IMR-90 (cell line): ENCODE results near the gene DELE1. TPM values are rescaled to one million over a fixed set of nuclear protein-coding genes. Genes with fewer than 3 reads are reported as not detected.

Source experiments
- ATAC-seq: fragments of 200-7000 bp; cut with Tn5 transposase; 2 replicates; pipeline ENCODE4 v1.9.1; 2020; ENCODE audit warnings: low read depth, mild to moderate bottlenecking, moderate library complexity
- BruUV-seq: library from RNA; stranded (reverse); fragments of 400-500 nt; replicated peaks from 2 replicates; lab custom pipeline; 2021; lab: Mats Ljungman, UMichigan
- CTCF ChIA-PET: fragments of 300-600 bp; formaldehyde crosslinking; extraction: SDS; loops from one replicate; lab custom pipeline; 2021; ENCODE audit warnings: antibody characterized with exemption; lab: Yijun Ruan, JAX
- POLR2A ChIA-PET: fragments of 300-600 bp; sonication (Branson Sonifier 250); formaldehyde crosslinking; loops from one replicate; lab custom pipeline; 2022; ENCODE audit warnings: antibody characterized with exemption; ENCODE audit not compliant: unreplicated experiment; lab: Charles Lee
- DNase-seq: peaks from one replicate; pipeline ENCODE4 v3.0.0; 2013
- H2AFZ ChIP-seq: replicated peaks from 2 replicates; pipeline ENCODE3; 2013; ENCODE audit warnings: low read length, mild to moderate bottlenecking; ENCODE audit not compliant: poor library complexity
- H2AK5ac ChIP-seq: 2 replicates; pipeline ENCODE4 v1.6.1; 2013; ENCODE audit warnings: low read depth, low read length, inconsistent platforms
- H2AK9ac ChIP-seq: replicated peaks from 2 replicates; pipeline ENCODE3; 2013; ENCODE audit warnings: mild to moderate bottlenecking, low read depth, low read length, moderate library complexity; ENCODE audit not compliant: poor library complexity
- H2BK120ac ChIP-seq: 2 replicates; pipeline ENCODE4 v1.6.1; 2013; ENCODE audit warnings: low read depth, low read length, inconsistent platforms
- H2BK15ac ChIP-seq: 3 replicates; pipeline ENCODE4 v1.6.1; 2013; ENCODE audit warnings: low read depth, low read length, inconsistent platforms
- H2BK20ac ChIP-seq: 2 replicates; pipeline ENCODE4 v1.6.1; 2013; ENCODE audit warnings: low read depth, mild to moderate bottlenecking, inconsistent platforms, low read length, moderate library complexity
- H2BK5ac ChIP-seq: 2 replicates; pipeline ENCODE4 v1.6.1; 2013; ENCODE audit warnings: mild to moderate bottlenecking, low read depth, low read length, inconsistent platforms; ENCODE audit not compliant: poor library complexity, severe bottlenecking
- H3K14ac ChIP-seq: replicated peaks from 2 replicates; pipeline ENCODE4 v1.6.1; 2013; ENCODE audit warnings: low read depth, low read length, inconsistent platforms
- H3K18ac ChIP-seq: 2 replicates; pipeline ENCODE4 v1.6.1; 2013; ENCODE audit warnings: low read depth, low read length, control low read depth
- H3K23ac ChIP-seq: 2 replicates; pipeline ENCODE4 v1.6.1; 2013; ENCODE audit warnings: low read depth, low read length, inconsistent platforms
- H3K27ac ChIP-seq: 2 replicates; pipeline ENCODE4 v1.5.1; 2013; ENCODE audit warnings: mild to moderate bottlenecking, control low read depth, low read length; ENCODE audit not compliant: insufficient read depth
- H3K27me3 ChIP-seq: 2 replicates; pipeline ENCODE4 v1.6.1; 2013; ENCODE audit warnings: low read length; ENCODE audit not compliant: control insufficient read depth, insufficient read depth
- H3K36me3 ChIP-seq: 2 replicates; pipeline ENCODE4 v1.6.1; 2013; ENCODE audit warnings: low read length, mixed read lengths; ENCODE audit not compliant: control insufficient read depth, insufficient read depth
- H3K4ac ChIP-seq: 2 replicates; pipeline ENCODE4 v1.6.1; 2013; ENCODE audit warnings: low read depth, low read length, inconsistent platforms
- H3K4me1 ChIP-seq: 2 replicates; pipeline ENCODE4 v1.6.1; 2013; ENCODE audit warnings: low read length, mixed read lengths; ENCODE audit not compliant: control insufficient read depth, insufficient read depth
- H3K4me2 ChIP-seq: 2 replicates; pipeline ENCODE4 v1.6.1; 2013; ENCODE audit warnings: low read depth, mild to moderate bottlenecking, control low read depth, low read length, moderate library complexity
- H3K4me3 ChIP-seq: 2 replicates; pipeline ENCODE4 v1.5.1; 2013; ENCODE audit warnings: low read depth, mild to moderate bottlenecking, control low read depth, low read length, moderate library complexity; ENCODE audit not compliant: insufficient read depth
- H3K56ac ChIP-seq: 2 replicates; pipeline ENCODE4 v1.6.1; 2013; ENCODE audit warnings: low read length, inconsistent platforms; ENCODE audit not compliant: insufficient read depth; ENCODE audit errors: extremely low read depth
- H3K79me1 ChIP-seq, 2 experiments: 2 replicates each; pipeline ENCODE4 v1.6.1; 2013; ENCODE audit warnings: low read length in 2 of 2, inconsistent platforms in 1 of 2, low read depth in 1 of 2
- H3K9ac ChIP-seq: 2 replicates; pipeline ENCODE4 v1.6.1; 2013; ENCODE audit warnings: low read depth, low read length, control low read depth
- H3K9me1 ChIP-seq: 2 replicates; pipeline ENCODE4 v1.6.1; 2013; ENCODE audit warnings: low read length, inconsistent platforms; ENCODE audit not compliant: insufficient read depth
- H3K9me3 ChIP-seq: 2 replicates; pipeline ENCODE4 v1.6.1; 2013; ENCODE audit warnings: low read length; ENCODE audit not compliant: control insufficient read depth, insufficient read depth
- H4K20me1 ChIP-seq: 2 replicates; pipeline ENCODE4 v1.6.1; 2013; ENCODE audit warnings: low read length, inconsistent platforms; ENCODE audit not compliant: insufficient read depth
- H4K5ac ChIP-seq: 2 replicates; pipeline ENCODE4 v1.6.1; 2013; ENCODE audit warnings: mild to moderate bottlenecking, low read depth, low read length, control low read depth
- H4K8ac ChIP-seq, 2 experiments: 2 replicates each; pipeline ENCODE4 v1.6.1; 2013; ENCODE audit warnings: low read depth in 2 of 2, low read length in 2 of 2, control low read depth in 1 of 2, inconsistent platforms in 1 of 2
- H4K91ac ChIP-seq: 2 replicates; pipeline ENCODE4 v1.6.1; 2013; ENCODE audit warnings: low read depth, low read length, inconsistent platforms; ENCODE audit not compliant: insufficient read depth
- BHLHE40 ChIP-seq: fragments of 150-350 bp; IDR thresholded peaks from 2 replicates; pipeline ENCODE4 v1.6.1; 2016; ENCODE audit warnings: mild to moderate bottlenecking, low read depth, low read length
- CEBPB ChIP-seq: IDR thresholded peaks from 2 replicates; pipeline ENCODE4 v1.6.1; 2012; ENCODE audit warnings: low read depth, low read length, improper control_type of control experiment
- CHD1 ChIP-seq: IDR thresholded peaks from 2 replicates; pipeline ENCODE4 v1.6.1; 2012; ENCODE audit warnings: low read depth, low read length, improper control_type of control experiment
- CTCF ChIP-seq: conservative IDR thresholded peaks from 2 replicates; pipeline ENCODE4 v1.5.1; 2012; ENCODE audit warnings: mild to moderate bottlenecking, low read depth, low read length, improper control_type of control experiment
- ELK1 ChIP-seq: fragments of 150-350 bp; IDR thresholded peaks from 2 replicates; pipeline ENCODE4 v1.6.1; 2016; ENCODE audit warnings: low read depth, mild to moderate bottlenecking, low read length, moderate library complexity, borderline replicate concordance
- FOS ChIP-seq: fragments of 150-350 bp; IDR thresholded peaks from 2 replicates; pipeline ENCODE4 v1.6.1; 2016; ENCODE audit warnings: low read depth, low read length
- MXI1 ChIP-seq: IDR thresholded peaks from 2 replicates; pipeline ENCODE4 v1.6.1; 2012; ENCODE audit warnings: low read depth, mild to moderate bottlenecking, low read length, moderate library complexity, borderline replicate concordance
- NFE2L2 ChIP-seq: fragments of 150-350 bp; IDR thresholded peaks from 2 replicates; pipeline ENCODE4 v1.6.1; 2016; ENCODE audit warnings: low read depth, mild to moderate bottlenecking, low read length
- POLR2A ChIP-seq: IDR thresholded peaks from 2 replicates; pipeline ENCODE4 v1.6.1; 2012; ENCODE audit warnings: mild to moderate bottlenecking, low read depth, low read length
- RAD21 ChIP-seq: IDR thresholded peaks from 2 replicates; pipeline ENCODE4 v1.6.1; 2012; ENCODE audit warnings: low read length, improper control_type of control experiment
- RFX5 ChIP-seq: IDR thresholded peaks from 2 replicates; pipeline ENCODE4 v1.8.0; 2012; ENCODE audit warnings: low read depth, mild to moderate bottlenecking, low read length, moderate library complexity
- SMC3 ChIP-seq: fragments of 150-350 bp; IDR thresholded peaks from 2 replicates; pipeline ENCODE4 v1.6.1; 2016; ENCODE audit warnings: low read depth, mild to moderate bottlenecking, antibody characterized with exemption, low read length, moderate library complexity
- USF2 ChIP-seq: fragments of 150-350 bp; IDR thresholded peaks from 2 replicates; pipeline ENCODE4 v1.6.1; 2017; ENCODE audit warnings: mild to moderate bottlenecking, antibody characterized with exemption, low read length, low read depth
- WGBS, 2 experiments: methylation state at CpG; one replicate each; pipeline versions ENCODE4 v1.1.5 to v1.1.7; 2013; ENCODE audit warnings: missing lambda C conversion rate in 2 of 2; ENCODE audit not compliant: insufficient read length in 1 of 2; ENCODE audit errors: extremely low coverage in 2 of 2; 5-methylcytosine and 5-hydroxymethylcytosine counted together
- dilution Hi-C: fragments of 300-500 bp; cut with HindIII; formaldehyde crosslinking; loops from one replicate; pipeline ENCODE4 v1.14.3; 2018; ENCODE audit warnings: low sequenced_read_pairs; ENCODE audit not compliant: unreplicated experiment
- in situ Hi-C: fragments of 300-500 bp; cut with MboI; formaldehyde crosslinking; loops from 3 replicates; pipeline ENCODE4 v1.14.3; 2019; ENCODE audit warnings: low sequenced_read_pairs, inconsistent platforms, mixed read lengths
- intact Hi-C: fragments of 100-400 bp; cut with micrococcal nuclease; formaldehyde crosslinking; loops from 2 replicates; pipeline ENCODE4 v1.10.0; 2022
- polyA plus RNA-seq, 3 experiments: library from polyadenylated mRNA; depleted of rRNA; stranded (reverse); fragments of >200 nt; gene quantifications; 2 replicates each; pipeline ENCODE4 v1.2.3, GENCODE V29; 2012; ENCODE audit warnings: low replicate concordance in 1 of 3
- total RNA-seq: library from RNA; depleted of rRNA; stranded (reverse); fragments of >200 nt; gene quantifications from 2 replicates; pipeline ENCODE4 v1.2.3, GENCODE V29; 2012

The DELE1 gene
- total and polyA plus RNA-seq, 2 of the 4 experiments (the other 2 are of a cell fraction) = 28.0 to 66.1 TPM

- no TSS peak for BruUV-seq
- H3K36me3 ChIP-seq = no peaks in the 10 kb centered on the region
- H3K9me1 ChIP-seq = peaks cover 7% of the 10 kb centered on the region; the same call in 1 of the 2 replicates
- no peak overlapping the region for H2BK20ac ChIP-seq
- peaks cover 8% of the 10 kb centered on the region; the same call in 1 of the 2 replicates for H3K4me1 ChIP-seq
- intact Hi-C loops (no loop called here), dilution Hi-C loops (no loop called here), in situ Hi-C loops (no loop called here)
- H3K9me3 ChIP-seq = 0 out of 2 replicates have a peak, but pooled peaks cover 2% of the 10 kb centered on the region
- no peak overlapping the region for H2AK5ac ChIP-seq
- no peak overlapping the region for H2BK5ac ChIP-seq
- CTCF ChIA-PET = no interaction called here
- DNase-seq = no peak
- no peak overlapping the region for H3K9ac ChIP-seq
- H2BK15ac ChIP-seq = no peak overlapping the region
- H3K27ac ChIP-seq = no peak overlapping the region
- no peak overlapping the region for H3K56ac ChIP-seq
- H3K79me1 ChIP-seq = no peaks in the 10 kb centered on the region
- peak overlapping the region; percentile 58 for H2AK9ac ChIP-seq
- H4K20me1 ChIP-seq = peaks cover 2% of the 10 kb centered on the region; the same call in 1 of the 2 replicates
- POLR2A ChIA-PET = no interaction called here
- no CpG with 5 or more reads among the region's 16 CpGs for WGBS, 2 experiments
- H3K4me2 ChIP-seq = no peak overlapping the region
- H3K27me3 ChIP-seq = peaks cover 74% of the 10 kb centered on the region
- H3K18ac ChIP-seq = no peak overlapping the region
- H4K8ac ChIP-seq = no peak overlapping the region
- no peak for ATAC-seq
- H4K5ac ChIP-seq = no peak overlapping the region
- no peak overlapping the region for H4K91ac ChIP-seq
- H3K23ac ChIP-seq = no peak overlapping the region
- H3K4me3 ChIP-seq = no peak overlapping the region
- TF ChIP-seq POLR2A (no peak), RAD21 (no peak), CHD1 (no peak), BHLHE40 (no peak), USF2 (no peak), FOS (no peak), SMC3 (no peak), NFE2L2 (no peak), MXI1 (no peak), CEBPB (no peak), ELK1 (no peak), RFX5 (no peak), CTCF (no peak)
- no peak overlapping the region for H2BK120ac ChIP-seq
- H3K4ac ChIP-seq = no peak overlapping the region
- H2AFZ ChIP-seq = no peak overlapping the region
- no peak overlapping the region for H3K14ac ChIP-seq
Measured at GRCh38 chr5:141874262-141874964, 49.3 kb upstream of the DELE1 start.
